GM12873 (cell line): ENCODE data around the gene CEND1.

ENCODE experiments used
- CTCF ChIP-seq: IDR thresholded peaks from 2 replicates; pipeline ENCODE4 v1.5.1; 2012; ENCODE audit warnings: low read depth, mild to moderate bottlenecking, moderate library complexity, low read length, control low read depth; ENCODE audit not compliant: insufficient read depth; ENCODE audit errors: missing control alignments

Gene CEND1

GRCh38 chr11:820655-821511 lies 31.0 kb upstream of the CEND1 start:
- no peak for TF ChIP-seq CTCF

GRCh38 chr11:819943-820649 lies 30.2 kb upstream of the CEND1 start:
- TF ChIP-seq CTCF, result no peak

DNA sequence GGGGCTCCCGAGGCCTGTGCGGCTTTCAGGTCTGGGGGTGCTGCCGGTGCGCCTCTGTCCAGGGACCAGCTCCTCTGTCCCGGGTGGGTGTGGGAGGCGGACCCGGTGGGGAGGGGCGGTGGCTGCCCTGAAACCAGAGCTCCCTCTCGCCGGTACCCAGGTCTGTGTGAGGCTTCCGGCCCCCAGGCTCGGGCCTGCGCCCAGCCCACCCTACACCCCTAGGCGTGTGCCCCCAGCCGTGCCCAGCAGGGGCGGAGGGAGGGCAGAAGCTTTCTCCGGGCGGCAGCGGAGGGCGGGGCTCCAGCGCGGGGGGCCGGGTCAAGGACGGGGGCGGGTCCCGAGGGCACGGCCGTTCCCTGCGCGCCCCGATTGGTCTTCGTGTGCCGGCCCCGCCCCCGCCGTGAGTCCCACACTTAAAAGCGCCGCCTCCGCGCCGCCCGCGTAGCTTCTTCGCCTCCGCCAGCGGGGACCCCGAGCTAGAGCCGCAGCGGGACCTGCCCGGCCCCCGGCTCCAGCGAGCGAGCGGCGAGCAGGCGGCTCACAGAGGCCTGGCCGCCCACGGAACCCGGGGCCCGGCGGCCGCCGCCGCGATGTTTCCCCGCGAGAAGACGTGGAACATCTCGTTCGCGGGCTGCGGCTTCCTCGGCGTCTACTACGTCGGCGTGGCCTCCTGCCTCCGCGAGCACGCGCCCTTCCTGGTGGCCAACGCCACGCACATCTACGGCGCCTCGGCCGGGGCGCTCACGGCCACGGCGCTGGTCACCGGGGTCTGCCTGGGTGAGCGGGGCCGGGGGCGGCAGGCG lies 29.4 kb upstream of the CEND1 start:
- TF ChIP-seq CTCF, result no peak

DNA sequence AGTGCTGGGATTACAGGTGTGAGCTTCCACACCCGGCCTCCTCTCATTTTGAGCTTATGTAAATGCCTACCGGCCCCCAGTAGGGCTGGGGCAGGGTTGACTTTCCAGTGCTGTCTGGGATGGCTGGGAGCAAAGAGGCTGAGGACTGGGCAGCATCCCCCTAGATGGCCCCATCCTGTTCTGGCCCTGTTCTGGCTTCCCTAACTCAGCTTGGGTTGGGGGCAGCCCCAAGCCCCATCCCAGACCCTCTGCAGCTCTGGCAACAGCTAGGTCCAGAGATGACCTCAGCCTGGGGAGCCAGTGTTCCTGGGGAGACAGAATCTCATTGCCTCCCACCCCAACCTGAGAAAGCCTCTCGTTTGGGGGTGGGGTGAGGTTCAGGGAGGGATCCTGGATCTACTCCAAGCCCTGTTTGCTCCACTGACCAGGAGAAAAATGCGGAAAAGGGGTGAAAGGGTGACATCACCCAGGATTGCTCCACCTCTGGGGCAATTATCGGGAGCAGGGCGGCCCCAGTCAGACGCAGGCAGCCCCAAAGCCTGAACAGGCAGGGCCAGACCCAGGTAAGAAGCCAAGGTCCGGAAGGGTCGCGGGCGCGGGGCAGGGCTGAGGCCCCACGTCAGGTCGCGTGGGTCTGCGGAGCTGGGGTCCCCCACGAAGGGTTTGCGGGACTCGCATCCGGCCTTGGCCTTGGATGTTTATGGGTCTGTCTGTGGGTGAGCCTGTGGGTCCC lies 28.7 kb upstream of the CEND1 start, which contains the start of gene PNPLA2:
PNPLA2 (plus strand) TSS at position 519 of the 733 bp plus-strand sequence. CDS start 805 bp downstream, outside the sequence.
- no peak for TF ChIP-seq CTCF

DNA sequence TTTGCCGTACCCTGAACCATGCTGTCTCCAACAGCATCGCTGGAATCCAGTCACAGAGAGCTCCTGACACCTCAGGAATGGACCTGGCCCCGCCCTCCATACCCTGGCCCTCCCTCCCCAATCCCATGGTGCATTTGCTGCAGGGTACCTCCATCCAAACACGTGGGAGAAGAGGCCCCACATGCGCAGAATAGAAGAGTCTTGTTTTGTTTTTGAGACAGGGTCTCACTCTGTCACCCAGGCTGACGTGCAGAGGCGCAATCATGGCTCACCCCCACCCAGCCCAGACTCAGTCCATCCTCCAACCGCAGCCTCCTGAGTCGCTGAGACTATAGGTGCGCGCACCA lies 26.5 kb upstream of the CEND1 start:
- TF ChIP-seq CTCF, result no peak

DNA sequence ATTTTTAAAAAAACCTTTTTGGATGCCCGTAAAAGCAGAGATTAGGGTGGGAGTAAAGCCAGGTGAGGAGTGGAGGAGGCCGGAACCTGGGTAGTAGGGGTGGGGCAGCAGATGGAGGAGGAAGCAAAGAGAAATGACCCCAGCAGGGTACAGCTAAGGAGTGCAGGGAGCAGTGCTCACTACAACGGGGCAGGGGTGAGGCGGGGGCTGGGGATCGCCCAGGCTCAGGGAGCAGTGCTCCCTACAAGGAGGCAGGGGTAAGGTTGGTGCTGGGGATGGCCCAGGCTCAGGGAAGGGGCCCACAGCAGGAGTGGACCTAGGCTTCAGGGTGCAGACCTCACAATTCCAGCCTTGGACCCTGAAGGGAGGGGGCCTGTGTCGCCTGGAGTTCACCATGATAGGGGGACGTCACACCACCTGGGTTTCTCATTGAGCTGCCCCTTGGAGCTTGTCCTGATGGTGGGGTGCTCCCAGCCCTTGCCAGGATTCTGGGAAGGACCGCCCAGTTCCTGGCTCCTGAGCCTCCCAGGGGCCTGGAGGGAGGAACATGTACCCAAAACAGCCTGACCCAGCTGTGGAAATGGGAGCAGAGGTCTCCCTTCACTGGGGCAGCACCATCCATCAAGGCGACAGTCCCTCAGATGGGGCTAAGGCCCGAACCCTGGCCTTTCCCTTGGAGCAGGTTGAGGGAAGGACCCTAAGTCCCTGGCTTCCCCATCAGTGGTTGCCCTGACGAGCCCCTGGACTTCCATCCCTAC lies 26.0 kb upstream of the CEND1 start:
- no peak for TF ChIP-seq CTCF
